ENCODE results near the gene CCDC134. TPM values are rescaled to one million over a fixed set of nuclear protein-coding genes. Genes with fewer than 3 reads are reported as not detected.
"Not testable (repeated sequence)": the region's sequence is repeated elsewhere in the genome, so short reads cannot be mapped to it uniquely, and the experiment has no call there.

Gene CCDC134
- polyA plus RNA-seq, 5 donors, result 8.1 to 10.0 (median 9.3) TPM

DNA sequence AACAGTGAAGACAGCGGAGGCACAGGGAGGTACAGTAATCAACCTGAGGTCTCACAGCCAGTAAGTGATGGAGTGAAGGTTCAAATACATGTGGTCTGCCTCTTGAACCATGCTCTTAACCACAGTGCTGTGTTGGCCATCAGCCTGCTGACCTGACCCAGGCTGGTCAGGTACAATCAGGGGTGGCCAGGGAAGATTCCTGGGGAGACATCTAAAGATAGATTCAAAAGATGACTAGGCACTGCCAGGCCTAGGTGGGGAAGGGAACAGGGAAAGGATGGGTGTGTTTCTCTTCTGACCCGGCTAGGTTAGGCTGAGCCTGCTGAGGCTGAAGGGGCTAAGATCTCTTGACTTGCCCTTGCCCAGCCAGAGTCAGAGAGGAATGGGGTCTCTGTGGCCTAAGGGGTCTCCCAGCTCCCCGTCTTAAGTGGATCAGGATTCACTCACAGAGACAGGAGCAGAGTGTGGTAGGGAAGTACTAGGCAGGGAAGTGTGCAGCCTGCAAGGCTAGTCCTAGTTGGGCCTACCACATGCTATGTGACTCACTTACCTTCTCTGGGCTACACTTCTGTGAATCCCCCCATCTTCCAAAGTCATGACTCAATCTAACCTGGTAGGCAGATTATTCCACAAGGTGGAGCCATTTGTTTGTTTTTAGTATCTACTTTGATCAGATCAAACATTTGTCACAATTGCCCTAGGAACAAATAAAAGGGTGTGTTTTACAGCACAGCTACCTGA lies 22.0 kb downstream of the CCDC134 start:
- DNase-seq, result no peak

- DNase-seq, result no peak
These were observed 23.3 kb downstream of the CCDC134 start for GRCh38 chr22:41823797-41824196.

DNA sequence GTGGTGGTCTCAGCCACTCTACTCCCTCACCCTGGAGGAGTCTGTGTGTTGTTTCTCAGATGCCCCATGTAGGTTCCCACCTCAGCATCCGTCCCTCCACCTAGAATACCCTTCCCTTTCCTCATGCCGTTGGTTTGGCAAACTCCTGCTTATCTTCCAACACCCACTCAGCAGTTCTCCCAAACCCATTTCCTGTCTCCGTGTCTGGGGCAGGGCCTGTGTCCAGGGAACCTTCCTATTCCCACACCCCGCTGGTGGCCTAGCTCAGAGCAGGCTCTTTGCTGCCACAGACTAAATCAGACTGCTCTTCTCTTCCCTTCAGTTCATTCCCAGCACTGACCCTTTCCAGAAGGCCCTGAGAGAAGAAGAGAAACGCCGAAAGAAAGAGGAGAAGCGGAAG lies 24.9 kb downstream of the CCDC134 start:
- DNase-seq, result no peak

DNA sequence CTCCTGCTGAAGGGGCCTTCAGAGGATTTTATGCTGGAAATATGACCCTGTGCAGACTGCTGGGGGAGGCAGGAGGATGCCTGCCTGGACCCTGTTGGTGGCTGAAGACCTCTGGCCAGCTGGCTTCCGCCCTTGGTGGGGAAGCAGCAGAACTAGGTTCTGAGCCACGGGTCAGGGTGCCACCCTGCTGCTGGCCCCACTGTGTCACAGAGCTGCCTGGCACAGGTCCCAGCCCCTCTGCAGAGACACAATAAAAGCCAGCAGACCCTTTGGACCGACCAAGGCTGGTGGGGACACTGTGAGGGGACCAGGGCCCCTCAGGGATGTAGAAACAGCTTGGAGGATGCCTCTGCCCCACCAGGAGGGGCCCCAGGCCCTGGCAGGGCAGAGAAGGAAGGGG lies 25.5 kb downstream of the CCDC134 start:
- no peak for DNase-seq

DNA sequence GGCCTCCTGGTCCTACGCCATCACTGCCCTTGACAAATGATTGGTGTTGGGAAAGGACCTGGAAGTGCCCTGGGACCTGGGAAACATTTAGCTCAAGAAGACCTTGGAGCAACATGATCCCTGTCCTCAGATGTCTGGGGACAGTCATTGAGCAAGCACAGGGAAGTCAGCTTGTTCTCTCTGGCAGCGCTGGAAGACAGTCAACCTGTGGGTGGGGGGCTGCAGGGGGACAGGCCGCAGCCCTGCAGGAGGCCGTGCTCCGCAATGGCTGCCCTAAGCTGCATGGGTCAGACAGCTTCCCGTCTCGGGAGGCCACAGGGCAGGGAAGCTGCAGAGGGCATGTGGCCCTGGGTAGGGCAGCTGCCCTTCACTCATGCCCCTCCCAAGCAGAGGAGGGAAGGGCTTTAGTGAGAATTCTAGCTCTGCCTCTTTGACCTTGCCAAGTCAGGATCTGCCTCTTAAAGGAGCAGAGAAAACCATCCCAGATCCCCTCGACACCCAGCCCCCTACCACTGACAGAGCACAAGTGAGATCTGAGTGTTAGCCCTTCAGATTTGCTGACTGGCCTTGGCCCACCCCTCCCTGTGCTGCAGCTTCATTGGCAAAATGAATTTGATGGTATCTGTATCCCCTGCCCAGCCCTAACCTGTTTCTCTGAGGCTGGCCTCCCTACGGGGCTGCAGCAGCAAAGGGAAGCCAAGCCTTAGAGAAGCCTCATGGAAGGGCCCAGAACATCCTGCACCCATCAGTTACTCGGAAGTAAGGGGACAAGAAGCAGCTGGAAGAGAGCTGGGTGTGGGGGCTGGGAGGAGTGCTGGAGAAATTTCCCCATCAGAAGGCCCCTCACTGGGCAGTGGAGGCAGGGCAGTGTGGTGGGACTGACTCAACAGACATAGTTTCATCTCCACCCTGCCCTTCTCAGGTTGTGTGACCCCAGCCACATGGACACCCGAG lies 26.2 kb downstream of the CCDC134 start:
- DNase-seq, result no peak

DNA sequence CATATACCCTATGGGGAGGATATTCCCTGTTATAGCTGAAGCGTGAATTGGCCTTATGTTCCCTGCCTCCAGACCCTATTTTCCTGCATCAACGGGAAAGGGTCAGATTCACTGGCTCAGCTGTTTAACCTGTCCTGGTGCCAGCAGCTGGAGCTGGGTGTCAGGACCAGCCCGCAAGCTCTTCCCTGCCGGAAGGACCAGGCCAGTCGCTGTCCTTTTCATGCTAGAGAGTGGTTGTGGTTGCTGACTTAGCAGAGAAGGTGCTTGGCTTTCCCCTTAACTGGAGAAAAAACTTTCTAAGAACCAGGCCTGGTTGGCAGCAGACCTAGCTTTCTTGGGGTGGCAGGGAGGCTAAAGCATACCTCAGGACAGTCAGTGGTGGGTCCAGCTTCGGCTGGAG lies 27.2 kb downstream of the CCDC134 start:
- no peak for DNase-seq

- DNase-seq, result no peak
These were observed 28.0 kb downstream of the CCDC134 start for GRCh38 chr22:41828516-41828915.

- no peak for DNase-seq
These were observed 29.7 kb downstream of the CCDC134 start for GRCh38 chr22:41830174-41830573.

GRCh38 chr22:41831383-41831782 lies 30.9 kb downstream of the CCDC134 start:
- DNase-seq, result no peak

DNA sequence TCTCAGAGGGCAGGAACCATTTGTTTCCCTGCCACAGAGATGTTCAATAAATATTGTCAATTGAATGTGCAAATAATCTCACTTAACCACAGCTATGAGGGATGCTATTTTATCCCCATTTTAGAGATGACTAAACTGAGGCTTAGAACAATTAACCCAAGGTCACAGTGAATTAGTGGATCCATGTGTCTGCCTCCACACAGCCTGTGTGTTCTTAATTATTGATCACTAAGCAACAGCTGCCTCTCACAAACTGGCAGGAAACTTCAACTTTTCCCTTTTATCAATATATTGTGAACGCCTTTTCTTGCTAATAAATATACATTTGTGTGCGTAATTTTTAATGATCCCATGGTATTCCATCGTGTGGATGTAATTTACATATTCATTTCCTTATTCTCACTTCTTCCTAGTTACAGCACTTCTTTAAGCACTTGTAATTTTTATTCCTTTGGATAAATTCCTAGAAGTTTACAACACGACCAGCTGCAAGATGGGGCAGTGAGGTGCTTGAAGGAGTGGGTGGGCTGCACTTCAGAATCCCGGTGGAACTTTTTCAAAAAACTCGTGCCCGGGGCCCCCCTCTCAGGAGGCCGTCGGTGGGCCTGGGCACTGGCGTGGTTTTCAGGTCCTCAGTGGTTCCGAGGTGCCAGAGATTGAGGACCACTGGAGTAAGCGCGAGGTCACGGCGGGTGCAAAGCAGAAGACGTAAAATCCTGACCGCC lies 31.5 kb downstream of the CCDC134 start:
- DNase-seq, result no peak

GRCh38 chr22:41832553-41833368 lies 32.3 kb downstream of the CCDC134 start, which contains the start of gene SREBF2:
SREBF2 (plus strand) TSS chr22:41833105; CDS start chr22:41833271, 166 bp downstream.
- DNase-seq, result peak; percentile 99

DNA sequence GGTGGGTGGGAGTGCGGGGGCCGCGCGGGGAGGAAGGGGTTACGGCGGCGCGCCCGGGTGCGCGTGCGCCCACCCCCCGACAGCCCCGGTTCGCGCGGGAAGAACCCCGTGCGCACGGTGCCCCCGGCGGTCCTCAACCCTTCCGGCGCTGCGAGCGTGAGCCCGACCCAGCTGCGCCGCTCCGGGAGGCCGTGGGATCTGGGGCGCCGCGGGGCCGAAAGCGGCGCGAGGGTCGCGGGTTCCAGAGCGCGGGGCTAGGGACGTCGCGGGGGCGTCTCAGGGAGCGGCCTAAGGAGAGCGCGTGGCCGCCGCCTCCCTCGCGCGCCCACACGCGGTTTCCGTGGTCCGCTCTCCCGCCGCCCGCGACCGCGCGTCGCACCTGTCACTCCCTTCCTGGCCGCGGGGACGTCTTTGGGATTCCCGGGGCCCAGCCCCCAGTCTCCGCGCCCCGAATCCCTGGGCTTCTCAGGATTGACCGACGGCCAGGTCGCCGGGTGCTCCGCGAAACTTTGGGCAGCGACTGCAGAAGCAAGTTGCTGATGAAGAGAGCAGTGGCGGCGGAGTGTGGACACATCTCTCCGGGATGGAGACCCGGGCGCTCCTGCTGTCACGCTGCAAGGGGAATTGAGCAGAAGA lies 33.0 kb downstream of the CCDC134 start:
- DNase-seq, result peak in 1 of 2 donors; percentile 52

DNA sequence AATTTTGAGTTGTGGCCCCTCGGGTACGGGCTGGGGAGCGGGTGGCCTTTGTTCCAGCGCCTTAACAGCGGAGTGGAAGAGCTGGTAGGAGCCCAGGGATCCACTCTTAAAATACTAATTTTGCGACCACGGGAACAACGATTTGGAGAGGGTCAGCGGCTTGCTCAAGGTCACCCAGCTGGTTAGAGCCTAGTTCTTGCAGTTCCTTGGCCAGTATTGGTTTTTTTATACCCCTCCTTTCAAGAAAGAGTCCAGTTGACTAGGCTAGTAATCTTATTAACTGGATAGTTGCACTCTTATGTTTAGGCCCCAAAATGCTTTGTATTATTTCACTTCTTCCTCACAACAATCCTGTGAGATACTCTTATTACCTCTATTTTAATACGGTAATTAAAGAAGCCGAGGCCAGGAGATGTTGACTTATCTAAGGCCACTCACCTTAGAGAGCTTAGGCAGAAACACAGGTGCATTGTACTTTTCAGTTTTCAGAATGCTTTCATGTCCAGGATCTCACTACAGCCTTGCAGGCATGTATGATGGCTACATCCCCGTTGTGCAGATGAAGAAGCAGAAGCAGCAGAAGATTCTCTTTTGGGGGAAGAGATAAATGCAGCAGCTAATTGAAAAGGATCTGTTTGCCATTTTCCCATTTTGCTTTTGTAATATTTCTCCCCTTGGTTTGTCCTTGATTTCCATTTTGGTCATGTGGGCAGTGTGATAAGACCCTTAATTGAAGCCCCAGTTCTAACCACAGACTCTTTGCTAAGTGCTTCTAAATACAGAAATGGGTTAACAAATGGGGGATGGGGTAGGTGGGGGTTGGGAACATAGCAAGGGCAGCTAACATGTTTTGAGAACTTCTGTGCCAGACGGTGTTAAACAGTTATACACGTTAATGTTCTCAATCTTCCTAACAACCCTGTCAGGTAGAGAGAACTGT lies 33.8 kb downstream of the CCDC134 start:
- DNase-seq, result no peak

- DNase-seq, result not testable (repeated sequence)
These were observed 35.0 kb downstream of the CCDC134 start for GRCh38 chr22:41835462-41835861.

DNA sequence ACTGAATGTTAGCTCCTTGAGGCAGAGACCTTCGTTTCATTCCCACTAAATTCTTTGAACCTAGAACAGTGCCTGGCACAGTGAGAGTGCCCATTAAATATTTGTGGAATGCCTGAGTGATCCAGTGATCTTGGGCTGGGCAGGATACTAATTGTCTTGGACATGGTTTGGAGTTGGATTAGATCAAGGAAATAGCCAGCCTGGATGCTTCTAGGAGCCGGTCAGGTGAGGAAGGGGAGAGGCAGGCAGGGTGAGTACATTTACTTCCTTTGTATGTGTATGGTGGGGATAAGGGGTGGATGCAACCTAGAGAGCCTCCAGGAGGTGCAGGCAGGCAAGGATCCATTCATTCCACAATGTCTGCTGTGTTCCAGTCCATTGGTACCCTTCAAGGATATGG lies 36.1 kb downstream of the CCDC134 start:
- DNase-seq, result no peak

- DNase-seq, result no peak
These were observed 38.6 kb downstream of the CCDC134 start for GRCh38 chr22:41838842-41839618.

DNA sequence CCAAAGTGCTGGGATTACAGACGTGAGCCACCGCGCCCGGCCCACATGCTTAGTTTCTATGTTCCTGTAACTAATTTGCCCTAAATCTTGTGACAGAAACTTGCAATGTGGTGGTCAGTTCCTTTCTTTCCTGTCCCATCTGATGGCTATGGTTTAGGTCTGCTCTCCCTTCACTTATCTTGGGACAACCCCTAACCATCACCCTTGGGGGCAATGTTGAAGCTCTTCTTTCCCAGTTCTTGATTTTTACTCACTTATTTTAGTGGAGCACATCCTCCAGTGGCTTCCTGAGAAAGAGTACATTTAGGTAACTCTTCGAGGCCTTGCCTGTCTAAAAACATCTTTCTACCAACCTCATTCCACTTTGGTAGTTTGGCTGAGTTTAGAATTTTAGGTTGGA lies 39.7 kb downstream of the CCDC134 start:
- DNase-seq, result no peak

DNA sequence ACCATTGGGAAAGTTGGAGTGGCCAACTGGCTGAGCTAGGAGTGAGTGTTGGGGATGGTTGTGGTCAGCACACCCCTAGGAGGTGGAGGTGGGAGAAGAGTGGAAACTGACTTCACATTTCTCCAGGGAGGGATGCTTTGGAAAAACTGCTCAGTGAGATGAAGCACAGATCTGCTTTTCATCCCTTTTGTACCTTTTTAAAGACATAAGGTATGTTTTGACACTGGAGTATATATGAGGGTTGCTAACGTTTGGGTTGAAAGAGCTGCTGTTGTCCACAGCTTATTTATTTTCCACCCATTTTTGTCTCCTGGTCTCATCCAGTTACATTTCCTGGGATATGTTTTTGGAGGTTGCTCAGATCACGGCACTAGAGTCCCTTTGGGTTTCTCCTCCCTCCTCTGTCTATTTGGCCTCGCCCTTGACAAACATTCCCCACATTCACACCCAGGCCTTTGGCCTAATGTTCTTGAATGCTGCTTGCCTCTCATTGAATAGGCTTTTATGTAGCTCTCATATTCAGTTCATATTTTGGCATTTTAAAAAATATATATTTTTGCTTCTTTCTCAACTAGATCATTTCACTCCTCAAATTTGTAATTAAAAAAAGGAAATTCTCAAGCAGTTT lies 40.7 kb downstream of the CCDC134 start:
- no peak for DNase-seq
